ENCODE results near the gene CCSER1.
"Not testable (repeated sequence)": the region's sequence is repeated elsewhere in the genome, so short reads cannot be mapped to it uniquely, and the experiment has no call there.

Gene CCSER1

GRCh38 chr4:91359041-91360031 is 1232.1 kb downstream of the CCSER1 start:
- DNase-seq (ENCODE audit: low read depth in 2 of 2), result no peak

- no peak for DNase-seq (ENCODE audit: low read depth in 2 of 2)
These were observed 1234.9 kb downstream of the CCSER1 start for GRCh38 chr4:91362125-91362524.

GRCh38 chr4:91366554-91366953 is 1239.4 kb downstream of the CCSER1 start:
- DNase-seq (ENCODE audit: low read depth in 2 of 2), result no peak

GRCh38 chr4:91369116-91369515 is 1241.9 kb downstream of the CCSER1 start:
- DNase-seq (ENCODE audit: low read depth in 2 of 2), result no peak

- DNase-seq (ENCODE audit: low read depth in 2 of 2), result no peak
These were observed 1246.4 kb downstream of the CCSER1 start for GRCh38 chr4:91373546-91373945.

- not testable (repeated sequence) for DNase-seq (ENCODE audit: low read depth in 2 of 2)
These were observed 1278.2 kb downstream of the CCSER1 start for GRCh38 chr4:91405431-91405830.

GRCh38 chr4:91422011-91422410 is 1294.8 kb downstream of the CCSER1 start:
- DNase-seq (ENCODE audit: low read depth in 2 of 2), result no peak

- DNase-seq (ENCODE audit: low read depth in 2 of 2), result no peak
These were observed 1299.5 kb downstream of the CCSER1 start for GRCh38 chr4:91426725-91427124.

GRCh38 chr4:91427171-91427570 is 1300.0 kb downstream of the CCSER1 start:
- no peak for DNase-seq (ENCODE audit: low read depth in 2 of 2)

- no peak for DNase-seq (ENCODE audit: low read depth in 2 of 2)
These were observed 1307.4 kb downstream of the CCSER1 start for GRCh38 chr4:91434631-91435030.

GRCh38 chr4:91436556-91436955 is 1309.4 kb downstream of the CCSER1 start:
- DNase-seq (ENCODE audit: low read depth in 2 of 2), result no peak

- DNase-seq (ENCODE audit: low read depth in 2 of 2), result no peak
These were observed 1320.0 kb downstream of the CCSER1 start for GRCh38 chr4:91447168-91447567.

GRCh38 chr4:91448668-91449330 is 1321.6 kb downstream of the CCSER1 start:
- no peak for DNase-seq (ENCODE audit: low read depth in 2 of 2)

GRCh38 chr4:91454111-91454510 is 1326.9 kb downstream of the CCSER1 start:
- no peak for DNase-seq (ENCODE audit: low read depth in 2 of 2)

- DNase-seq (ENCODE audit: low read depth in 2 of 2), result not testable (repeated sequence)
These were observed 1335.4 kb downstream of the CCSER1 start for GRCh38 chr4:91462566-91462965.

GRCh38 chr4:91470671-91471070 is 1343.5 kb downstream of the CCSER1 start:
- DNase-seq (ENCODE audit: low read depth in 2 of 2), result no peak

- no peak for DNase-seq (ENCODE audit: low read depth in 2 of 2)
These were observed 1344.1 kb downstream of the CCSER1 start for GRCh38 chr4:91471280-91471679.

GRCh38 chr4:91472046-91472445 is 1344.9 kb downstream of the CCSER1 start:
- DNase-seq (ENCODE audit: low read depth in 2 of 2), result no peak

- DNase-seq (ENCODE audit: low read depth in 2 of 2), result no peak
These were observed 1358.2 kb downstream of the CCSER1 start for GRCh38 chr4:91485415-91485814.

GRCh38 chr4:91488946-91489345 is 1361.8 kb downstream of the CCSER1 start:
- DNase-seq (ENCODE audit: low read depth in 2 of 2), result no peak

- no peak for DNase-seq (ENCODE audit: low read depth in 2 of 2)
These were observed 1370.7 kb downstream of the CCSER1 start for GRCh38 chr4:91497892-91498291.

GRCh38 chr4:91502365-91502764 is 1375.2 kb downstream of the CCSER1 start:
- no peak for DNase-seq (ENCODE audit: low read depth in 2 of 2)

- DNase-seq (ENCODE audit: low read depth in 2 of 2), result no peak
These were observed 1386.1 kb downstream of the CCSER1 start for GRCh38 chr4:91513326-91513725.

Data from stimulated activated CD8-positive, alpha-beta memory T cell treated with anti-CD3 and anti-CD28 coated beads, Interleukin-7, amount 100 ng/mL, for 1 hour (primary cell).